HepG2 (cell line): ENCODE measurements around the gene NRIP2. TPM values are rescaled to one million over a fixed set of nuclear protein-coding genes. Genes with fewer than 3 reads are reported as not detected.

Experiments
- ATAC-seq: fragments of 200-7000 bp; cut with Tn5 transposase; 3 replicates; pipeline ENCODE4 v1.9.1; 2020; ENCODE audit warnings: mild to moderate bottlenecking, moderate library complexity
- BruUV-seq: library from RNA; stranded (reverse); fragments of 400-500 nt; replicated peaks from 2 replicates; lab custom pipeline; 2021; lab: Mats Ljungman, UMichigan
- CTCF ChIA-PET: fragments of 300-600 bp; formaldehyde crosslinking; extraction: SDS; loops from one replicate; lab custom pipeline; 2021; ENCODE audit warnings: low total read pairs, inconsistent platforms, low intra/inter-chr PET ratio; lab: Yijun Ruan, JAX
- POLR2A ChIA-PET: fragments of 350-600 bp; sonication (Branson Sonifier 250); formaldehyde crosslinking; loops from one replicate; lab custom pipeline; 2020; ENCODE audit warnings: antibody characterized with exemption, inconsistent platforms; lab: Yijun Ruan, JAX
- DNase-seq: peaks from one replicate; pipeline ENCODE4 v3.0.0-alpha.2; 2015; ENCODE audit warnings: low spot score
- FAIRE-seq: peaks from 3 replicates; lab custom pipeline; 2011; peaks lifted over from hg19 to GRCh38; lab: Jason Lieb, UNC
- H2AFZ ChIP-seq: one replicate; pipeline ENCODE4 v1.6.1; 2011; ENCODE audit warnings: low read length, inconsistent platforms
- H3K27ac ChIP-seq: fragments of 300-600 bp; 3 replicates; pipeline ENCODE4 v1.8.0; 2011; ENCODE audit warnings: mixed run types, mild to moderate bottlenecking, mixed read lengths, low read length, inconsistent platforms; ENCODE audit not compliant: insufficient read depth; ENCODE audit errors: extremely low read length
- H3K27me3 ChIP-seq, 2 experiments: fragments of 200-600 bp in 1 of 2; 2 replicates in 1 of 2; 3 replicates in 1 of 2; pipeline versions ENCODE4 v1.6.0 to v1.8.0; 2011; ENCODE audit warnings: low read length in 2 of 2, mild to moderate bottlenecking in 2 of 2, moderate library complexity in 2 of 2, inconsistent platforms in 1 of 2; ENCODE audit not compliant: insufficient read depth in 2 of 2, control insufficient read depth in 1 of 2
- H3K36me3 ChIP-seq, 2 experiments: fragments of 200-600 bp in 1 of 2; replicated peaks in 1 of 2; 2 replicates in 1 of 2; 3 replicates in 1 of 2; pipeline versions ENCODE4 v1.5.1 to v1.8.0; 2011; ENCODE audit warnings: low read length in 2 of 2, inconsistent platforms in 1 of 2; ENCODE audit not compliant: insufficient read depth in 2 of 2, control insufficient read depth in 1 of 2
- H3K4me1 ChIP-seq: 2 replicates; pipeline ENCODE4 v1.5.1; 2012; ENCODE audit warnings: low read length, inconsistent platforms; ENCODE audit not compliant: insufficient read depth
- H3K4me2 ChIP-seq: 2 replicates; pipeline ENCODE4 v1.6.0; 2011; ENCODE audit warnings: low read depth, low read length, inconsistent platforms
- H3K4me3 ChIP-seq, 3 experiments: fragments of 200-600 bp in 1 of 3; sonication (generic), shearing (Covaris generic) in 1 of 3; replicated peaks in 1 of 3; 2 replicates each; pipeline ENCODE4 v1.5.1; 2011 to 2016; ENCODE audit warnings: low read length in 3 of 3, inconsistent platforms in 2 of 3, low read depth in 2 of 3, mild to moderate bottlenecking in 2 of 3, control low read depth in 1 of 3, mixed read lengths in 1 of 3; ENCODE audit not compliant: insufficient read depth in 1 of 3
- H3K79me2 ChIP-seq: one replicate; pipeline ENCODE4 v1.6.1; 2011; ENCODE audit warnings: low read length, inconsistent platforms; ENCODE audit not compliant: insufficient read depth
- H3K9ac ChIP-seq: 2 replicates; pipeline ENCODE4 v1.6.0; 2011; ENCODE audit warnings: mild to moderate bottlenecking, low read depth, low read length, inconsistent platforms; ENCODE audit not compliant: insufficient read depth
- H3K9me3 ChIP-seq: 2 replicates; pipeline ENCODE4 v1.5.1; 2012; ENCODE audit warnings: mild to moderate bottlenecking, low read length
- H4K20me1 ChIP-seq: 2 replicates; pipeline ENCODE4 v1.6.0; 2011; ENCODE audit warnings: inconsistent platforms, mild to moderate bottlenecking, low read length, moderate library complexity; ENCODE audit not compliant: insufficient read depth
- ARHGAP35 ChIP-seq: sonication (generic); formaldehyde crosslinking; IDR thresholded peaks from 2 replicates; pipeline ENCODE4 v1.9.0; 2022; ENCODE audit warnings: mild to moderate bottlenecking, inconsistent platforms, moderate library complexity, missing genetic modification reagents, borderline replicate concordance
- HOXD1 ChIP-seq: sonication (generic); formaldehyde crosslinking; IDR thresholded peaks from 2 replicates; pipeline ENCODE4 v1.5.0; 2020; ENCODE audit warnings: missing genetic modification reagents
- KDM1A ChIP-seq: IDR thresholded peaks from 2 replicates; pipeline ENCODE4 v1.6.1; 2016; ENCODE audit warnings: missing compliant biosample characterization
- KDM2A ChIP-seq: sonication (generic); formaldehyde crosslinking; IDR thresholded peaks from 2 replicates; pipeline ENCODE4 v1.4.0; 2020; ENCODE audit warnings: low read depth, missing genetic modification reagents, borderline replicate concordance
- NFYC ChIP-seq: IDR thresholded peaks from 2 replicates; pipeline ENCODE4 v1.6.1; 2016; ENCODE audit warnings: missing genetic modification reagents, missing compliant biosample characterization
- PITX1 ChIP-seq: sonication (generic); formaldehyde crosslinking; IDR thresholded peaks from 2 replicates; pipeline ENCODE4 v1.5.1; 2020; ENCODE audit warnings: mild to moderate bottlenecking, missing genetic modification reagents
- REPIN1 ChIP-seq: sonication (generic); formaldehyde crosslinking; IDR thresholded peaks from 2 replicates; pipeline ENCODE4 v1.8.0; 2022; ENCODE audit warnings: missing genetic modification reagents, low read depth, mild to moderate bottlenecking, borderline replicate concordance
- SOX6 ChIP-seq, 2 experiments: fragments of 450-650 bp in 1 of 2; sonication (generic) in 1 of 2; formaldehyde crosslinking in 1 of 2; IDR thresholded peaks; 2 replicates each; pipeline versions ENCODE4 v1.4.0 to v1.6.1; 2017 to 2020; ENCODE audit warnings: antibody characterized with exemption in 1 of 2, mild to moderate bottlenecking in 1 of 2, missing genetic modification reagents in 1 of 2
- TEAD3 ChIP-seq: optimal IDR thresholded peaks from 2 replicates; pipeline ENCODE3; 2016; ENCODE audit warnings: borderline replicate concordance
- XRCC5 ChIP-seq: fragments of 200-400 bp; formaldehyde crosslinking; optimal IDR thresholded peaks from 2 replicates; pipeline ENCODE3; 2017; ENCODE audit warnings: mild to moderate bottlenecking, low read length
- ZMYM3 ChIP-seq: sonication (generic); formaldehyde crosslinking; IDR thresholded peaks from 2 replicates; pipeline ENCODE4 v1.5.1; 2020; ENCODE audit warnings: mild to moderate bottlenecking, missing genetic modification reagents
- ZNF24 ChIP-seq: fragments of 450-650 bp; IDR thresholded peaks from 2 replicates; pipeline ENCODE4 v1.6.1; 2017; ENCODE audit warnings: antibody characterized with exemption, mild to moderate bottlenecking
- ZNF3 ChIP-seq: IDR thresholded peaks from 2 replicates; pipeline ENCODE4 v1.7.0; 2017; ENCODE audit warnings: inconsistent platforms
- ZNF678 ChIP-seq: sonication (generic); formaldehyde crosslinking; IDR thresholded peaks from 2 replicates; pipeline ENCODE4 v1.4.0; 2020; ENCODE audit warnings: mild to moderate bottlenecking, missing genetic modification reagents
- WGBS: methylation state at CpG from one replicate; pipeline ENCODE4 v1.1.6; 2017; ENCODE audit warnings: low lambda C conversion rate; 5-methylcytosine and 5-hydroxymethylcytosine counted together
- in situ Hi-C: cut with HindIII; loops from 2 replicates; pipeline ENCODE4 v1.10.0; 2017; ENCODE audit warnings: low pct_unique_long_range_greater_than_20kb; ENCODE audit not compliant: extremely low pct_ligation_motif_present
- intact Hi-C: fragments of 100-400 bp; cut with micrococcal nuclease; formaldehyde crosslinking; loops from one replicate; pipeline ENCODE4 v1.10.0; 2022; ENCODE audit not compliant: unreplicated experiment
- polyA plus RNA-seq, 8 experiments: library from polyadenylated mRNA; depleted of rRNA in 3 of 8; stranded (reverse) in 7 of 8; unstranded in 1 of 8; fragments of >200 nt; fragmentation: Illumina TruSeq in 4 of 8; extraction: Trizol in 4 of 8; gene quantifications; 2 replicates each; pipeline versions ENCODE4 v1.2.1 to v1.2.3, GENCODE V29; 2011 to 2016; ENCODE audit warnings: low read depth in 4 of 8, missing spikeins in 1 of 8, mixed read lengths in 1 of 8; ENCODE audit not compliant: insufficient read depth in 1 of 8
- total RNA-seq, 5 experiments: library from RNA; depleted of rRNA; stranded (reverse); fragments of >200 nt; fragmentation: Illumina TruSeq; extraction: Trizol; gene quantifications; 2 replicates each; pipeline ENCODE4 v1.2.3, GENCODE V29; 2016; ENCODE audit warnings: low read depth in 1 of 5
- TF ChIP-seq, protein P1 (sequence below): sonication (generic); formaldehyde crosslinking; IDR thresholded peaks from 2 replicates; pipeline ENCODE4 v1.4.0; 2020; ENCODE audit warnings: missing genetic modification reagents, low read depth, mild to moderate bottlenecking, borderline replicate concordance
- TF ChIP-seq, protein P2 (sequence below): sonication (generic); formaldehyde crosslinking; IDR thresholded peaks from 2 replicates; pipeline ENCODE4 v1.5.1; 2020; ENCODE audit warnings: mild to moderate bottlenecking, missing genetic modification reagents, moderate library complexity
- TF ChIP-seq, protein P3 (sequence below): sonication (generic); formaldehyde crosslinking; IDR thresholded peaks from 2 replicates; pipeline ENCODE4 v1.4.0; 2020; ENCODE audit warnings: missing genetic modification reagents

The NRIP2 gene
- total and polyA plus RNA-seq, 2 of the 13 experiments (the other 11 are each of a cell fraction or from before 2014, with no cell fraction given) = not detected

DNA sequence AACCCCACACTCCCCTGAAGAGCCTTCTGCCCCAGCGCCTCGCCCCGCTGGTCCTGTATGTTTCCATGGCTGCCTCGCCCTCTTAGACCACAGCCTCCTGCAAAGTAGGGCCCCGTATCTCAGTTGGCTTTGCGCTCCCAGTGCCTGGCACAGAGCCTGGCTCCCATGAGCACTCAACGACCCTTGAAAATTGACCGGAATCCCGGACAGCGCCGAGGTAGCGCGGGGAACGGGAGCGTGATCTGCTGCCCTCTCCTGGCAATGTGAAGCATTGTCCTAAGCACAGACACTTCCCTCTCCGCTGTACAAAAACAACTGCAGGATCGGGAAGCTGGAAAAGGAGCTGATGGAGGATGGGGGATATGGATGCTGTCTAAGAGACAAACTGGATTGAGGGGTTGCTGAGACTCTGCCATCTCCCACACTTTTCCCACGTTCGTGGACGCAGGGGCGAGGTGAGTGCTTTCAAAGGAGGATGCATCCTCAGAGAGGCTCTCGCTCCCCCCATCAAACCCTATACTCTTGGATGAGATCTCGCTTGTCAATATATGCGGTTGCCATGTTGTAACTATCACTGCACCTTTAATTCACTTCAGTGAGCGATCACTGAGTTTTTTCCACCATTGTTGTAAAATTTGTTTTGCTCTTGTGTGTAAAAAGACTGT lies 50.8 kb downstream of the NRIP2 start:
- ATAC-seq (peak; percentile 97), DNase-seq (peak; percentile 23), FAIRE-seq (peak; percentile 61)
- Histone ChIP-seq H3K4me1 (peaks cover 19% of the 10 kb centered on the region), H3K79me2 (no peaks in the 10 kb centered on the region), H3K4me3 (no peak overlapping the region), H3K4me2 (0 out of 2 replicates have a peak overlapping the region, but pooled peaks have one; percentile 30), H4K20me1 (no peaks in the 10 kb centered on the region), H3K27me3 (peaks cover 1 to 34% of the 10 kb centered on the region in 2 experiments; a peak in 2 of 5 replicates), H2AFZ (no peak overlapping the region), H3K9me3 (no peaks in the 10 kb centered on the region), H3K36me3 (no peaks in the 10 kb centered on the region), H3K27ac (no peak overlapping the region), H3K9ac (no peak overlapping the region)
- CTCF ChIA-PET = interaction anchor here (0.7 to 1.7 kb wide), 2 partner anchors 32 to 44 kb away, joined by 3 to 12 read pairs; no protein-coding TSS in a partner anchor
- intact Hi-C loops = loop anchor here (1.0 kb wide), 1 partner anchor 45 kb away; no protein-coding TSS in a partner anchor
- in situ Hi-C loops = loop anchor here (5.0 kb wide), 1 partner anchor 47 kb away; no protein-coding TSS in a partner anchor
- POLR2A ChIA-PET = no interaction called here
- no TSS peak for BruUV-seq
- WGBS = 23% methylated on average over 20 of the region's 25 CpGs
- peak; percentile 92 for TF ChIP-seq ZNF3 (CRISPR knock-in tag)
- TF ChIP-seq, protein P1, sequence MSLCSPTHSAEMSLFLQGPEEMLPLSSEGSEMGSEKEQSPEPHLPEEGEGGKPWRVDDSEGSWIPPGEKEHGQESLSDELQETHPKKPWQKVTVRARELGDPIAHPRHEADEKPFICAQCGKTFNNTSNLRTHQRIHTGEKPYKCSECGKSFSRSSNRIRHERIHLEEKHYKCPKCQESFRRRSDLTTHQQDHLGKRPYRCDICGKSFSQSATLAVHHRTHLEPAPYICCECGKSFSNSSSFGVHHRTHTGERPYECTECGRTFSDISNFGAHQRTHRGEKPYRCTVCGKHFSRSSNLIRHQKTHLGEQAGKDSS = peak; percentile 99
- 0 out of 2 replicates have a peak, but pooled peaks have one; percentile 30 for TF ChIP-seq HOXD1
- TF ChIP-seq, protein P2, sequence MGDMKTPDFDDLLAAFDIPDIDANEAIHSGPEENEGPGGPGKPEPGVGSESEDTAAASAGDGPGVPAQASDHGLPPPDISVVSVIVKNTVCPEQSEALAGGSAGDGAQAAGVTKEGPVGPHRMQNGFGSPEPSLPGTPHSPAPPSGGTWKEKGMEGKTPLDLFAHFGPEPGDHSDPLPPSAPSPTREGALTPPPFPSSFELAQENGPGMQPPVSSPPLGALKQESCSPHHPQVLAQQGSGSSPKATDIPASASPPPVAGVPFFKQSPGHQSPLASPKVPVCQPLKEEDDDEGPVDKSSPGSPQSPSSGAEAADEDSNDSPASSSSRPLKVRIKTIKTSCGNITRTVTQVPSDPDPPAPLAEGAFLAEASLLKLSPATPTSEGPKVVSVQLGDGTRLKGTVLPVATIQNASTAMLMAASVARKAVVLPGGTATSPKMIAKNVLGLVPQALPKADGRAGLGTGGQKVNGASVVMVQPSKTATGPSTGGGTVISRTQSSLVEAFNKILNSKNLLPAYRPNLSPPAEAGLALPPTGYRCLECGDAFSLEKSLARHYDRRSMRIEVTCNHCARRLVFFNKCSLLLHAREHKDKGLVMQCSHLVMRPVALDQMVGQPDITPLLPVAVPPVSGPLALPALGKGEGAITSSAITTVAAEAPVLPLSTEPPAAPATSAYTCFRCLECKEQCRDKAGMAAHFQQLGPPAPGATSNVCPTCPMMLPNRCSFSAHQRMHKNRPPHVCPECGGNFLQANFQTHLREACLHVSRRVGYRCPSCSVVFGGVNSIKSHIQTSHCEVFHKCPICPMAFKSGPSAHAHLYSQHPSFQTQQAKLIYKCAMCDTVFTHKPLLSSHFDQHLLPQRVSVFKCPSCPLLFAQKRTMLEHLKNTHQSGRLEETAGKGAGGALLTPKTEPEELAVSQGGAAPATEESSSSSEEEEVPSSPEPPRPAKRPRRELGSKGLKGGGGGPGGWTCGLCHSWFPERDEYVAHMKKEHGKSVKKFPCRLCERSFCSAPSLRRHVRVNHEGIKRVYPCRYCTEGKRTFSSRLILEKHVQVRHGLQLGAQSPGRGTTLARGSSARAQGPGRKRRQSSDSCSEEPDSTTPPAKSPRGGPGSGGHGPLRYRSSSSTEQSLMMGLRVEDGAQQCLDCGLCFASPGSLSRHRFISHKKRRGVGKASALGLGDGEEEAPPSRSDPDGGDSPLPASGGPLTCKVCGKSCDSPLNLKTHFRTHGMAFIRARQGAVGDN (CRISPR knock-in tag) = peak; percentile 46
- TF ChIP-seq KDM2A (CRISPR knock-in tag) = peak; percentile 74; the same call in 1 of the 2 replicates
- TF ChIP-seq ZMYM3 (CRISPR knock-in tag) = peak; percentile 67
- 0 out of 2 replicates have a peak, but pooled peaks have one; percentile 22 for TF ChIP-seq KDM1A (CRISPR knock-in tag)
- no peak for TF ChIP-seq NFYC
- TF ChIP-seq XRCC5 = peak; percentile 72
- TF ChIP-seq, protein P3, sequence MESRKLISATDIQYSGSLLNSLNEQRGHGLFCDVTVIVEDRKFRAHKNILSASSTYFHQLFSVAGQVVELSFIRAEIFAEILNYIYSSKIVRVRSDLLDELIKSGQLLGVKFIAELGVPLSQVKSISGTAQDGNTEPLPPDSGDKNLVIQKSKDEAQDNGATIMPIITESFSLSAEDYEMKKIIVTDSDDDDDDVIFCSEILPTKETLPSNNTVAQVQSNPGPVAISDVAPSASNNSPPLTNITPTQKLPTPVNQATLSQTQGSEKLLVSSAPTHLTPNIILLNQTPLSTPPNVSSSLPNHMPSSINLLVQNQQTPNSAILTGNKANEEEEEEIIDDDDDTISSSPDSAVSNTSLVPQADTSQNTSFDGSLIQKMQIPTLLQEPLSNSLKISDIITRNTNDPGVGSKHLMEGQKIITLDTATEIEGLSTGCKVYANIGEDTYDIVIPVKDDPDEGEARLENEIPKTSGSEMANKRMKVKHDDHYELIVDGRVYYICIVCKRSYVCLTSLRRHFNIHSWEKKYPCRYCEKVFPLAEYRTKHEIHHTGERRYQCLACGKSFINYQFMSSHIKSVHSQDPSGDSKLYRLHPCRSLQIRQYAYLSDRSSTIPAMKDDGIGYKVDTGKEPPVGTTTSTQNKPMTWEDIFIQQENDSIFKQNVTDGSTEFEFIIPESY (CRISPR knock-in tag) = peak; percentile 70; the same call in 1 of the 2 replicates
- no peak for TF ChIP-seq ZNF24
- TF ChIP-seq ZNF678 (CRISPR knock-in tag) = no peak
- TF ChIP-seq SOX6 (IDR thresholded peaks at IDR 0.05) = no peak
- TF ChIP-seq SOX6 (CRISPR knock-in tag; IDR thresholded peaks at IDR 0.05) = peak; percentile 10; the same call in 1 of the 2 replicates
- peak; percentile 7 for TF ChIP-seq TEAD3 (CRISPR knock-in tag)
- TF ChIP-seq PITX1 (CRISPR knock-in tag) = 0 out of 2 replicates have a peak, but pooled peaks have one; percentile 36
- TF ChIP-seq REPIN1 (CRISPR knock-in tag) = 0 out of 2 replicates have a peak, but pooled peaks have one; percentile 21
- no peak for TF ChIP-seq ARHGAP35 (CRISPR knock-in tag)
